Stimulated activated CD4-positive, alpha-beta T cell treated with anti-CD3 and anti-CD28 coated beads, Interleukin-2, amount 100 ng/mL, for 24 hours (primary cell): ENCODE results near the gene PATZ1.
A peak's percentile ranks its signal among the peaks of the same experiment; 100 is the strongest.
"Not testable (repeated sequence)": the region's sequence is repeated elsewhere in the genome, so short reads cannot be mapped to it uniquely, and the experiment has no call there.

Experiments
- DNase-seq, 2 donors: peaks; one replicate each; pipeline ENCODE4 v3.0.0-alpha.2; 2020

The PATZ1 gene

DNA sequence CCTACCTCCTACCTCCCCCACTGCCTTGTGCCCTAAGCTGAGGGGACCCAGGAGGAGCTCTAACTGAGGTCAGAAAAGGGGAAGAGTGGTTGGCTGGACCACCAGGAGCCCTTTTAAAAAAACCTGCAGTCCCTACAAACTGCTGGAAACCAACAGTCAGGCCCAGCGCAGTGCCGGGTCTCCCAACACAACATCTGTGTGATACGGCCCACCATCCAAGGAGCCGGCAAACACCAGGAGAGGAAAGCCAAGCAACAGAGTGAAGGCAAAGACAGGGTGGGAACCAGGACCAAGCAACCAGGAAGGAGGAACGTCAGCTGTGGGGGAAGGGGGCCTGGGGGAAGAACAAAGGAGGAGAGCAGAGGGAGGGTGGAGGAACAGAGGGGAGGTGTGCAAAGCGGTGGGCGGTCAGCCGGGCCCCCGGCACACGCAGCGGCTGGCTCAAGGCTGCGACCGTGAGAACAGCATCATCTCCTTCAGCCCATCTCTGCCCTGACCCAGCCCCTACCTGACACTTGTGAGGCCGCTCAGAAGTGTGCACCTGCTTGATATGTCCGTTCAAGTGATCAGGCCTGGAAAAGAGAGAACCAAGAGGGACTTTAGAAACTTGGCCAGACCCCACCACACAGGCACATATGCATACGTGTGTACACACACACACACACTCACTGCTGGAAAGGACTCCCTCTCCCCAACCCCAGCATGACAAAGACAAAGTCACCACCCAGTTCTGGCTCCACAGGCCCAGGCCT, 3.6 kb downstream of the PATZ1 start:
- no peak for DNase-seq

DNA sequence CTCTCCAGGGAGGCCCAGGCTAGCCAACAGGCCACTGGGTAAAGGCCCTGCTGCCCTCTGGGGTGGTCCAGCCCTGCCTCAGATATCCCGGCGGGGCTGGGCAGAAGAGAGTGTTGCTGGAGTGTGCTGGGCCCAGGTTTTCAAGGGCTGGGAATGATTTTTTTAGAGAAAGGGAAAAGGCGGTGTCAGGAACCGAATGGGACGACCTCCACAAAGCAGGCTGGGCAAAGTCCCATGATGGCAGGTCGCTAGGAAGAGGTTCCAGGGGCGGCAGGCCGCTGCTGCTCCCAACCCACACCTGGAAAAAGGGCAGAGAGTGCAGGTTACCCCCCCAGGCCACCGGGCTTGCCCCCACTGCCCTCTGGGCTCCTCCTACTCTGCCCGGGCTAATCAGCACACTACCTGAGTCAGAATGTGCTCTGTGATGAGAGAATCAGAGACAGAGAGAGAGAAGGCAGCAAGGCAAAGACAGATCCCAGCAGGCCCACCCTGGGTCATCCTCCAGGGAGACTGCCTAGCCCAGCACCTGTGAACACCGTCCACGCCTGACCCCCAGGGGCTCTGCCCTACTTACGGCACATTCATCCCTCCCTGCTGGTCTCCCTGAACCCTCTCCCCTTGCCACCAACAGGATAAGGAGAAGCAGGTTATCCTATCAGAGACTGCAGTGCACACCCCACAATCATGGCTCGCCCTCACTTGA, 4.6 kb downstream of the PATZ1 start:
- no peak for DNase-seq

DNA sequence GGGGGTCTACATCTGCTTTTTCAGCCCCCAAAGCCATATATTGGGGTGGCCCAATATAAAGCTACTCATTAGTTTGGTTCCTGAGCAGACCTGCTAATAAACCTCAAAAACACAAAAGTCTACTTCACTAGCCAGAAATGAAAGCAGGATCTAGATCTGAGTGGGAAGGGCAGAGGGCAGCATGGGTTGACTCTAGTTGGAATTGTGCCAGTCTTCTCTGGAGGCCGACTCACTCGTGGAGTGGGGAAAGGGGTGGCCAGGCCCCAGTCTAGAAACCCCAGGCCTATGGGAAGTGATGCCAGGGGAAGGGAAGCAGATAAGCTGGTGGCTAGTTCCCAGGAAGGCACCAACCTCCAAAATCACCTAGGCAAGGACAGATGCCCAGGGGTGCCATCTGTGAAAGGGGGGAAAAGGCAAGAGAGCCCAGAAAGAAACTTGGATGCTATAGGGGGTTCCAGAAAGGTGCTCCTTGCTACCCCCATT, 5.3 kb downstream of the PATZ1 start:
- no peak for DNase-seq

DNA sequence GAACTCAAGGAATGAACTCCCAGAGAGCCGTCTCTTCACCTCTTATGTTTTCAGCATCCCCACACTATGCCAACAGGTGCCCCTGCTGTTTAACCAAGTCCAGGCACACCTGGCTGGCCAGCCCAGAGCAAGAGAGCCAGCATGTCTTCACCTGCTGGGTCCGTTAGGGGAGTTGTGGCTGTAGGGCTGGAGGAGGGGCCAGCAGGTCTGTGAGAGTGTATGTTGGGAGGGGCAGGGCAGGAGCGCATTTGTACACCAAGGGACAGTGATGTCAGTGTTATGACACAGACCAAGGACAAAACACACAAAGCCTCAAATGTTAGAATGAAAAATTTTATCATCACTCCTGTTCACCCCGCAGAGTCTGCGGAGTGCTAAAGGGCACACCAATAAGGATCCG, 5.8 kb downstream of the PATZ1 start:
- DNase-seq: no peak

DNA sequence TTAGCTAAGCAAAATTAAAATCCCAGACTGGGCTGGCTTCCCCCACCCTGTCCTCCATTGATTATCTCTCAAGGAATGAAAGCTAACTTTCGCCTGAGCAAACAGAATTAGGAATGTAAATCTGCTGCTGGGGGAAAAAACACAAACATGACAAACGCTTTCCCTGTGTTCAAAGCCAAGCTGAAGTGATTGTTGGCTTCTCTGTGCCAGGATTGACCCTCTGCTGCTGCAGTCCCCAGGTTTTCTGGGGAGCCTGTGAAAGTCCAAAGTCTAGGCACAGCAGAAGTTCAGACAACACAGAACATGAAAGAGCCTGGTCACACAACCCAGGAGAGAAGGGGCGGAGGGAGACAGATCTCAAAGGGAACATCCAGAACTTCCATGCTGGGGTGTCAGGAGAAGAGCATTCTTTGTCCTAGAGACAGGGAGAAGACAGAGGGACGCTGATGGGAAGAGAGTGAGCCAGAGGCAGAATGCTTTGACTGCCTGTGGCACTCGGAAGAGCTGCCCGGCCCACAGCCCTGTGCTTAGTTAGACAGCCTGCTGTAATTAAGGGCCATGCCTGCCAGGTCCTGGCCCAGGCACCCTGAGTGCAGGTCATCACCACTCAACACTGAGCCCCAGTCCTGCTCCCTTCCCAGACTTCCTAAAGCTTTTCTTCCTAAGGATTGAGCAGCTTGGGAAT, 6.9 kb downstream of the PATZ1 start:
- DNase-seq: no peak

DNA sequence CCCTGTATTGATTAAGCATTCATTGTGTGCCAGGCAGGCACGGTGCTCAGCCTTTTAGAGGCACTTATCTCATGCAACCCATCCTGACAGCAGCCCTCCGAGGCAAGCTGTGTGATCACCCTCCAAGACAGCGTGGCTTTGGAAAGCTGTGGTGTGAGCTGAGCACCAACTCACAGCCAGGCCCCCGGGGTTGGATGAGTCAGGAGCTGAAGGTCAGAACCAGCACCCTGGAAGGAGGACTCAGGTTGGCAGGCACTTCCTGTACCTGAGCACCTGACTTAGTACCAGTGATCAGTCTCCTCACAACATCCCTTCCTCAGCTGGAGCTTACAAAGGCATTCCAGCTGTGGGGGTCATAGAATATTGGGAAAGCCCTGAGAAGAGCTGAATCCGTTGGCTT, 9.0 kb downstream of the PATZ1 start:
- DNase-seq: peak in 1 of 2 donors; percentile 35

DNA sequence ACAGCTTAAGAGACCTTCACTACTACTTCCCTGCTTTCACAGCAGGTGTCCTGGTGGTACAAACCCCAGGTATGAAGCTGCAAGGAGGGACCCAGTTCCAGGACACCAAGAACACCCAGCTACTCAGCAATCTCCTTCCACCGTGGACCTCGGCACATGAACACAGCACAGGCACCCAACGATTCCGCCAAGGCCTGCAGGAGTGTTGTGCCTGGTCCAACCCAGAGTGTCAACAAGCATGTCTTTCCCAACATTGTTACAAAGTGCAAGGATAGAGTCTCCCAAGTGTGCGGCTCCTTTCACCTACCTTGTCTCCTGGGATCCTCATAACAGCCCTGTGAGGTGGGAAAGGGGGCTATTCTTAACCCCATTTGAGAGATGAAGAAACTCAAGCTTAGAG, 11.8 kb downstream of the PATZ1 start:
- DNase-seq: no peak

DNA sequence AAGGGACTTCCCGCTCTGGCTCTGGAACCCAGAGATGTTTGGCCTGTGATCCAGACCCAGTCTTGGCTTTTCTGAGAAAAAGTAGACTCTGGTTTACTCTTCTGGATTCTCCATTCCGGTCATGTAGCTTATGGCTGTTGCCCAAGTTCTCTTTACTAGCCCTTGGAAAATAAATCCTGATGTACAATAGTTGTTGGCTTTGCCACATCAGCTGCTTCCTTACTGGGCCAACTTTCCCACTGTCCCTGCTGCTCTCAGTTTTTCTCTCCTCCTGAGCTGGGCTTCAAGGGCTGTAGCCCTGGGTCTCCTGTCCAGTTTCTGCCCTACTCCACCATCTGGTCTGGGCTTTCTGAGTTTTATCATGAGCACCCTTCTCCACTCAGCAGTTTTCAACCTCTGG, 12.5 kb downstream of the PATZ1 start:
- no peak for DNase-seq

DNA sequence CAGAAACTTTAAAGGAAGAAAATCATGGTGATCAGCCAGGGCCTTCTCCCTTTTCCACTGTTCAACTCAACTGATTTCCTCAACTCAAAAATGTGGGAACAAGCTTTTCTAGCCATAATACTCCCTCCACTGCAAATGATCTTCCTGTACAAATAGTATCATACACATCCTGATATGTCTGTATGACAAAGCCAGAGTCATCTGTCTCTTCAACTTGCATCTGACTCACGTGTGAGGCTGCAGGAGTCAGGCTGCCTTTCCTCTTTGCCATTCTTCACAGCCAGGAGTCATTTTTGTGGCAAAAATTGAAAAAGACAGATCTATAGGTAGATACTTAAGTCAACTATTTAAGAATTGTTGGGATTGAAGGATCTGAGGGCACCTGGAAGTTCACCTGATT, 13.3 kb downstream of the PATZ1 start:
- no peak for DNase-seq

DNA sequence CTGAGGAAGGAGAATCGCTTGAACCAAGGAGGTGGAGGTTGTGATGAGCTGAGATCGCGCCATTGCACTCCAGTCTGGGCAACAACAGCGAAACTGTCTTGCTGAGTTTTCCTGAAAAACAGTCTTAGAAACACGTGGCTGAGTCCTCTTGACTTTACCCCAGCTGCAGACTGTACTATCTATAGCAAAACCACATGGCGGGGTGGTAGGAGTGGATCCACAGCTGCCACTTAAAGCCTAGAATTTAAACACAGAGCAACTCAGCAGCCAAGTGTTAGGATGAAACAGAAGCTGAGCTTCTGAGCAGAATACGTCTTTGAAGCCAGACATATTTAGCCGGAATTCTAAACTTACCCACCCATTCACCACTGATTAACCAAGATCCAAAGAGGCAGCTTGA, 14.1 kb downstream of the PATZ1 start:
- DNase-seq: no peak

DNA sequence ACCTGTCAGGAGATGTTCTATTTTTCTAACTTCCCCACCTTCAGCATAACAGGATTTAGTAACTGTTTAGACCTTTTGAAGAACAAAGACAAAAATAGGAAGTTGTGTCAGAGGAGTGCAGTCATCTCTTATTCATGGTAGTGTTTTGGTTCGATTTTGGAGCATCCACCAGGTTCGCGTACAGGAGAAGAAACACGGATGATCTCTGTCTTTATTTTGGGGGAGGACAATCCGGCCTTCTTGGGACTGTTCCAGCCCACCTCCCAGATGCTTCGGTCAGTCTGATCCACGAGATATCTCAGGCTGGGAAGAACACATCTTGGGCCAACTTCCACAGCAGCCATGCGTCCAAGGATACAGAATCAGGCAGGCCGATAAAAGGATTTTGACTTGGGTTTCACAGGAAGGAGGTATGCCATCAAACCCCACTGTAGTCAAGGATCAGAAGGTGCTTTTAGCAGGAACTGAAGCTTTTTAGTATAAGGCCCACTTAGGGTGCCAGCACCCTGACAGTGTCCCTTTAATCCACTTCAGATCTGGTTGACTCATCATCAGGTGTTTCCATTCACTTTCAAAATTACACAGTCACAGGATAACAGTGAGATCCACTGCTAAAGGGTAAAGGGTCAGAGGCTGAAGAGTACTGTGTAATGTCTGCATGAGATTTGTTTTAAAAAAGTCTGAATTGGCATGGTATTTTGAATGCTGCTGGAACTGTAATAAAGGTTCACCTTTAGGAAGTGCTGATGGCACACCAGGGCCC, 16.5 kb downstream of the PATZ1 start:
- no peak for DNase-seq

DNA sequence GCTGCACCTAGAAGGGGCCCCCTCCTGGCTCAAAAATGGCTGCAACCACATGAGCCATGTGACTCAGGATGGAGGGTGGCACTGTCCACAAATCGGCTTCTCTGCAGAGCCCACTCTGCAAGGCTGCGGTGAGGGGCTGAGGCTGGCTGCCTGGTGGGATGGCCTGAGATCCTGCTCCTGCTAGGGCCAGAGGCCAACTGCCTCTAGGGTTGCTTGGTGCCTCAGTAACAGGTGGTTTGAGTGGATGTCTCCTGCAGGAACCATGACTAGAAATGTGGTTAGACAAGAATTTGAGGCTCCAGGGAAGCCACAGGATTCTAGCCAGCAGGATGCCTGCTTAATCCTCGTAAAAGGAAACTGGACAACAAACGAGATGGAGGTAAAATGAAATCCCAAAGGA, 17.1 kb downstream of the PATZ1 start:
- DNase-seq: no peak

DNA sequence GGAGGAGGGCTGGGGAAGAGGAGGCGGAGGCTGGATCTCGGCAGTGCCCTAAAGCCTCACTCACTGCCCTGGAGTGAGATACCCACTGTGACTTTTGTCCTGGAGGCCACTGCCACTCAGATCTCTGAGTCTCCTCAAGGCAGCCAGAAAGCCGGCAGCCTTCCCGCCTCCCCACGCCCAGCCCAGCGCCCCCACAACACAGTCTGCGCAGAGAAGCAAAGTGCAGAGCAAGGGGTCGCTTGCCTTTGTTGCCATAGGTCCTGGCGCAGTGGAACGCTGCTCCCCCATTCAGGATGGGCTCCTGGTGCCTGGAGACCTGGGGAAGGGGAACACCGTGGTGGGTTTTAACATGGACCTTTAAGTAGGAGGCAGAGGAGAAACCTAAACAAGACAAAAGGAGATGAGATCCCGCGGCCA, 17.6 kb downstream of the PATZ1 start:
- no peak for DNase-seq

DNA sequence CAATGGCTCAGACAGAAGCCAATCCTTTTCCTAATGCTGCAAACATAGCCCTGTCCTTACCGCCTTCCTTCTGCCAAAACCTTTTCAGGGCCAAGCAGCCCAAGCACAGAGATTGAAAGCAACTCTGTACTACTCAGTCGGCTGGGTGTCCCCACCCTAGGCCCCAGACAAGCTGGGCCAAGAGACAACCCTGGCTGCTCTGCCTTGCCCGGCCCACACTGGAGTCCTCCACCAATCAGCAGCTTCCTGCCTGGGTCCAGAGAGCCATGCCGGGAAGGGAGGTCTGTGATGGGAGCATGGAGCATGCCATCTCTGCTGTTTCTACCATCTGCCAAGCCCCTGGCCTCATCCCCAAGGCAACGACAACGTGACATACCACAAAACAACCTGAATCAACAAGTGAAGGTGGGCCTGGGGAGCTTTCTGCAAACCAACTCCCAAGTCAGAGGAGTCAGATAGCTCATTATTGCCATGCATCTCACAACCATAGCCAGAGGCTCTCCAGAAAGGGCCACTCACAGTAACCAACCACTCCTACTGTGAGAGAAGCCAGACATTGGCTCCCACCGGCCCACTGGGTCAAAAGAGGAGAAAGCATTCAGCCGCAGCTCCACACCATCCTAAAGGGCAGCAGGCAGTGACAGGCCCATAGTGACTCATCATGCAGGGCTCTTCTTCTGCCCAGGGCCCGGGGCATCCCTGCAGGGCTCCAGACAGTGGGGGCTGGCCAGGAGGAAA, 18.2 kb downstream of the PATZ1 start:
- no peak for DNase-seq

DNA sequence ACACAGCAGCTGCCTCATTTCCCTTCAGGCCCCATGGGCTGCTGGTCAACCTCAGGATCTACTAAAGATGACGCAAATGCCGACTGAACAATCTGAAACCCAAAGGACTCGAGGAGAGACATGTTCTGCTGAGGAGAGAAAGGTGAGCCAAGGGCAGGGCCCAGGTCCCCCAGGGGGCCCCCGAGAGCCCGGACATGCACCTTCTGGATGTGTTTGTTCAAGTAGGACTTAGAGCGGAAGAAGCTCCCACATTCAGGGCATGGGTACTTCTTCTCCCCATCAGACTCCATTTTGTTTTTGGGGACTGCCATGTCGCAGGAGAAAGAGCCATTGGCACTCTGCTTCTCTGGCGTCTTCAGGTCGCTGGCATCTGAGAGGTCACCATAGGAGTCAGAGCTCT, 19.3 kb downstream of the PATZ1 start:
- DNase-seq: no peak

DNA sequence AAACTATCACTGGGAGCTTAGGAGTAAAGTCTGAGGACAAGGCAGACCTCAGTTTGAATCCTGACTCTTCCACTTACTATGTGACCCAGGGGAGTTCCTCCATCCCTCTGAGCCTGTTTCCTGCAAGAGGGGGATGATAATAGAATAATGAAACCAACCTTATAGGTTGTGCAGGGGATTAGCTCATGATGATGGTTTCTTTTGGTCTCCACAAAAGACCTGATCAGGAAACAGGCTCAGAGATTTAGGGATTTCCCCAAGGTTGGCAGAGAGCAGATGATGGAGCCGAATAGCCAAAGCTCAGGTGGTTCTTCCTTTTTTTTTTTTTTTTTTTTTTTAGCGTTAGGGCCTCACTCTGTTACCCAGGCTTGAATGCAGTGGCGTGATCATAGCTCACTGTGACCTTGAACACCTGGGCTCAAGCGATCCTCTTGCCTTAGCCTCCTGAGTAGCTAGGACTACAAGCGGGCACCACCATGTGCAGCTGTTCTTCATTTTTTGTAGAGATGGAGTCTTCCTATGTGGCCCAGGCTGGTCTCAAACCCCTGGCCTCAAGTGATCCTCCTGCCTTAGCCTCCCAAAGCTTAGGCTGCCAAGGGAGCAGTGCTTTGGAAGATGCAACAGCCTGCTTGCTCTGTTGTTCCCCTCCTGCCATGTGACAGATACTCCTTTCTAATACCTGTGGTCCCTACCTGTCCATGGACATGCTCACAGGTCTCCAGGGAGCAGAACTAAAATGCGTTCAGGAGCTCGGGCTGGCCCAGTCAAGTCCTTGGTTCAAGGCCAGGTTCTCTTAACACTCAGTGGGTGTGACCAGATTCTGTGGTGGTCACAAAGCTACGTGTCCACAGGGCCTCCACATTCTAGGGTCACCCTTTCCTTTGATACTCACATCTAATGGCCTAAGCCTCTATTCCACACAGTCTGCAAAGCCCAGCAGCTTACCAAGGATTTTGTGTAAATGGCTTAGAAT, 22.3 kb downstream of the PATZ1 start:
- DNase-seq: no peak

DNA sequence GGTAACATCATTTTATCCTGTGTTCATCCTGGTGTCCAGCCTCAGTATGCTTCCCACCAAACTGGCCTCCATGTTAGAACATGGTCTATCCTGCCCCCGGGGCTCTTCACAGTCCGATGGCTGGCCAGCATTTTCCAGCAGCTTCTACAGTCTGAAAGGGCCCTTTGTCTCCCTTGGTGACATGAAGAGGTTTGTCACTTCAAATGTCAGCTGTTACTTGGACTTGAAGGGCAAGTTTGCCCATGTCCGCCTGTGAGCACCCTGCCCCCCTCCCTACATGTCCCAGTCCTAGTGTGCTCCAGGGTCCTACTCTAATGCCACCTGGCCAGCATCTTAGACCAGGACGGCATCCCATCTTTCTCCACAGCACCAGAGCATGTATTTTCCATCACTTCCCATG, 24.7 kb downstream of the PATZ1 start:
- DNase-seq: no peak

DNA sequence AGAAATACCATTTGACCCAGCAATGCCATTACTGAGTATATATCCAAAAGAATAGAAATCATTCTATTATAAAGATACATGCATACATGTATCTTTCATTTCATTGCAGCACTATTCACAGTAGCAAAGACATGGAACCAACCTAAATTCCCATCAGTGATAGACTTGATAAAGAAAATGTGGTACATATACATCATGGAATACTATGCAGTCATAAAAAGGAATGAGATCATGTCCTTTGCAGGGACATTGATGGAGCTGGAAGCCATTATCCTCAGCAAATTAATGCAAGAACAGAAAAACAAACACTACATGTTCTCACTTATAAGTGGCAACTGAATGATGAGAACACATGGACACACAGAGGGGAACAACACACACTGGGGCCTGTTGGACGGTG, 31.9 kb downstream of the PATZ1 start:
- not testable (repeated sequence) for DNase-seq

DNA sequence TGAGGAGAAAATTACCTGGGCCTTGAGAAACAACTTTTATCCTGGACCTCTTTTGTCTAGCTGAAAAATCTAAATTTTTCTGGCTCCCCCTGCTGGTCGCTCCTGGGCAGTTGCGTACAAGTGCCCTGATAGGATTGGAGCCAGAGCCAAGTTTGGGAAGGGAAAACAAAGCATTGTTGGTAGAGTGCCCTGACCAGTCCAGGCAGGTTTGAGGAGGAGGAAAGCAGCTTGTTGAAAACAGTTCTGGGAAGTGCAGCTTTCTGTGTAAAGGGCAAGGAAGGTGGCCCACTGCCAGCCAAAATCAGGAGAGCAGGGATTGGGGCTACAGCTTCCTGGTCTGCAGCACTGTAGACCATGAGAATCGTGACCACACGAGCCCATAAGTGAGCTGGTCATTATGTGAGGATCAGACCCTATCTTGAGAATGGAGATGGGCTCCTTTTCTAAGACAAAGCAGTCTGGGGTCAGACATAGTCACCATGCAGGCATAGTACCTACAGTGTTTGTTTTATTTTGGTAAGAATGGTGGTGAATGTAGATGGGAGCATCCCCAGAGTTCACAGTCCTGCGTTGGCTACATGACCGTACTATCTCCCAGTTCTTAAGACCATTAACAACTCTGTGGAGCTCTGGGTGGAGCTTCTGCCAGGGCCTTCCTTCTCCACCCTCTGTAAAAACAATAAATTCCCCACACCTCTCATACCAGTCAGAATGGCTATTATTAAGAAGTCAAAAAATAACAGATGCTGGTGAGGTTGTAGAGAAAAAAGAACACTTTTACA, 32.6 kb downstream of the PATZ1 start:
- peak; percentile 72 to 80 for DNase-seq

DNA sequence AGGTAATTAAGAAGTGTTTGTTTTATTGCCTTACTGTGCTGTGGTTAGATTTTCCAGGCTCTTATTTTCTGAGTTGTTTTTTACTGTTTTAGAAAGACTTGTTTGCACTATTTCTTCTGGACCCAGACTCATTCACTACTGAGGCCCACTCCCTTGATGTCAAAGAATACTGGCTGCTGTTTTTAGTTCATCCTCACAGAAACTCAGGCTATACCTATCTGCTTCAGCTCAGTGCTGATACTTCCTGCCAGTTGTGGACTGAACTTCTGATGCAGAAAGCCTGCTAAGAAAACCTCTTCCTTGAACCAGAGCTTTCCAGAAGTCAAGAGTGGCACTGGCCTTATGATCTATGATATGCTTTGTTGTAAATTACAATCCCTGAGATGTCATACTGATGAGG, 38.0 kb downstream of the PATZ1 start:
- no peak for DNase-seq
